K562 (cell line): ENCODE data around the gene SLC12A9. TPM values are rescaled to one million over a fixed set of nuclear protein-coding genes. Genes with fewer than 3 reads are reported as not detected.

ENCODE experiments used
- BMI1 ChIP-seq: fragments of 150-350 bp; IDR thresholded peaks from 2 replicates; pipeline ENCODE4 v1.6.1; 2014; ENCODE audit warnings: low read length
- CCNT2 ChIP-seq: IDR thresholded peaks from 2 replicates; pipeline ENCODE4 v1.6.1; 2011; ENCODE audit warnings: borderline replicate concordance, low read depth, mild to moderate bottlenecking, moderate library complexity, mixed read lengths, low read length; ENCODE audit not compliant: insufficient read length; ENCODE audit errors: extremely low read depth
- CHCHD3 ChIP-seq: fragments of 250-450 bp; sonication (Bioruptor Pico); IDR thresholded peaks from 2 replicates; pipeline ENCODE4 v2.1.2; 2022; ENCODE audit warnings: mild to moderate bottlenecking
- ETV1 ChIP-seq: fragments of 450-650 bp; conservative IDR thresholded peaks from 2 replicates; pipeline ENCODE4 v1.6.1; 2016; ENCODE audit warnings: missing genetic modification characterization, control low read depth, low read depth, missing compliant biosample characterization
- FOSL1 ChIP-seq: fragments of 200-800 bp; sonication (Bioruptor generic); conservative IDR thresholded peaks from 2 replicates; pipeline ENCODE4 v1.6.1; 2016; ENCODE audit warnings: missing genetic modification characterization, missing compliant biosample characterization
- JUN ChIP-seq, 2 experiments: sonication (generic) in 1 of 2; formaldehyde crosslinking in 1 of 2; IDR thresholded peaks; 2 replicates each; pipeline versions ENCODE4 v1.6.1 to v1.8.0; 2012 to 2022; ENCODE audit warnings: borderline replicate concordance in 2 of 2, mild to moderate bottlenecking in 2 of 2, improper control_type of control experiment in 1 of 2, low read depth in 1 of 2, low read length in 1 of 2, missing genetic modification reagents in 1 of 2
- MCM2 ChIP-seq: fragments of 450-650 bp; IDR thresholded peaks from 2 replicates; pipeline ENCODE4 v1.6.1; 2017; ENCODE audit warnings: low read depth, mild to moderate bottlenecking
- POLR2A ChIP-seq: fragments of 450-650 bp; conservative IDR thresholded peaks from 2 replicates; pipeline ENCODE4 v1.6.1; 2016
- RBM25 ChIP-seq: fragments of 200-400 bp; formaldehyde crosslinking; IDR thresholded peaks from 2 replicates; pipeline ENCODE4 v1.6.1; 2018; ENCODE audit warnings: low read length, low read depth, moderate library complexity; ENCODE audit not compliant: severe bottlenecking
- RFX7 ChIP-seq: fragments of 250-450 bp; sonication (Bioruptor Pico); IDR thresholded peaks from 2 replicates; pipeline ENCODE4 v1.5.1; 2021; ENCODE audit warnings: mild to moderate bottlenecking
- SAP30 ChIP-seq: fragments of 200-600 bp; sonication (generic); IDR thresholded peaks from 2 replicates; pipeline ENCODE4 v1.6.1; 2012; ENCODE audit warnings: borderline replicate concordance, low read depth, mild to moderate bottlenecking, moderate library complexity, low read length, control low read depth, inconsistent platforms; ENCODE audit not compliant: insufficient read depth, poor library complexity, severe bottlenecking
- TSC22D4 ChIP-seq: fragments of 450-650 bp; IDR thresholded peaks from 2 replicates; pipeline ENCODE4 v1.6.1; 2016; ENCODE audit warnings: missing genetic modification characterization, missing biosample characterization, control low read depth
- ZFP30 ChIP-seq: fragments of 250-450 bp; sonication (Bioruptor Pico); IDR thresholded peaks from 2 replicates; pipeline ENCODE4 v1.8.0; 2022; ENCODE audit warnings: moderate library complexity, mild to moderate bottlenecking, inconsistent platforms, borderline replicate concordance
- ZNF436 ChIP-seq: fragments of 250-450, 450-650 bp; sonication (Bioruptor Pico); formaldehyde crosslinking; IDR thresholded peaks from 2 replicates; pipeline ENCODE4 v1.7.0; 2020; ENCODE audit warnings: mild to moderate bottlenecking
- ZNF699 ChIP-seq: fragments of 250-450 bp; sonication (Bioruptor Pico); IDR thresholded peaks from 2 replicates; pipeline ENCODE4 v1.8.0; 2021; ENCODE audit warnings: mild to moderate bottlenecking, moderate library complexity; ENCODE audit not compliant: insufficient replicate concordance
- polyA plus RNA-seq, 8 experiments: library from polyadenylated mRNA; depleted of rRNA in 4 of 8; stranded (reverse) in 5 of 8; unstranded in 3 of 8; fragments of >200 nt; fragmentation: Nextera tagmentation in 2 of 8; fragmentation: Illumina TruSeq in 1 of 8; extraction: Ambion mirVana in 2 of 8; extraction: Trizol in 1 of 8; gene quantifications; 2 replicates each; pipeline versions ENCODE4 v1.2.1 to v1.2.3, GENCODE V29; 2011 to 2014; ENCODE audit warnings: inconsistent platforms in 1 of 8, missing spikeins in 1 of 8
- total RNA-seq, 7 experiments: library from RNA; depleted of rRNA in 6 of 7; stranded (reverse); fragments of >200 nt in 6 of 7; fragmentation: Illumina TruSeq in 2 of 7; extraction: Trizol in 2 of 7; gene quantifications; 2 replicates each; pipeline versions ENCODE4 v1.2.1 to v1.2.3, GENCODE V29; 2011 to 2021; ENCODE audit warnings: low replicate concordance in 1 of 7
- TF ChIP-seq, protein P1 (sequence below), 2 experiments: fragments of 450-650 bp in 1 of 2; sonication (generic) in 1 of 2; formaldehyde crosslinking in 1 of 2; IDR thresholded peaks; 2 replicates each; pipeline versions ENCODE4 v1.7.1 to v1.9.0; 2016 to 2022; ENCODE audit warnings: inconsistent platforms in 1 of 2, mild to moderate bottlenecking in 1 of 2, missing genetic modification reagents in 1 of 2
- TF ChIP-seq, protein P2 (sequence below): fragments of 250-450 bp; sonication (Bioruptor Pico); IDR thresholded peaks from 2 replicates; pipeline ENCODE4 v1.8.0; 2021; ENCODE audit warnings: borderline replicate concordance, mild to moderate bottlenecking, moderate library complexity; ENCODE audit not compliant: poor library complexity, severe bottlenecking

SLC12A9 gene
- total and polyA plus RNA-seq, 9 of the 15 experiments (the other 6 are each of a cell fraction or from before 2014, with no cell fraction given) = 0.06 to 20.2 (median 10.7) TPM

DNA sequence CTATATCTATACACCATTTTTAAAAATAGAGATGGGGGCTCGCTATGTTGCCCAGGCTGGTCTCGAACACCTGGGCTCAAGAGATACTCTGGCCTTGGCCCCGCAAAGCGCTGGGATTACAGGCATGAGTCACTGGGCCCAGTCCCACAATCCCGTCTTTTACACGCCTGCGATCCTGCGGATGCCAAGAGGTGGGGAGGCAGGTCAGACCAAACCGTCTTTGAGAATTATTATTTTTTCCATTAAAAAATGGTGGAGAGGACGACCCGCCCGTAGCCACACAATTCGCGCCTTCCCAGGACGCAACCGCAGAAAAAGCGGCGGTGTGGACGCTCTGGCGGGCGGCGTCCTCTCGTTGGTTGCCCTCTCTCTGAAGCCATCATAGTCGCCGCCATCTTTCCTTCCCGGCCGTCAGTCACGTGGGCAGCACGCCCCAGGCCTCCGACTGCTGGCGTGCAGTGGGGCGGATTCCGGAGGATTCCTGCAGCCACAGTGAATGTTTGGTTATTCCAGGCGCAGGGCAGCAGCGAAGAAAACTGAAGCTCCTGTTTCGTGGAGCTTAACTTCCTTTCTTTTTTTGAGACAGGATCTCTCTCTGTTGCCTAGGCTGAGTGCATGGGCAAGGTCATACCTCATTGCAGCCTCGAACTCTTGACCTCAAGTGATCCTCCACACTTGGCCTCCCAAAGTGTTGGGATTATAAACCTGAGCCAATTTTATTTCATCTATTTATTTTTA lies 15.2 kb upstream of the SLC12A9 start (continued):
- TF ChIP-seq, protein P1, sequence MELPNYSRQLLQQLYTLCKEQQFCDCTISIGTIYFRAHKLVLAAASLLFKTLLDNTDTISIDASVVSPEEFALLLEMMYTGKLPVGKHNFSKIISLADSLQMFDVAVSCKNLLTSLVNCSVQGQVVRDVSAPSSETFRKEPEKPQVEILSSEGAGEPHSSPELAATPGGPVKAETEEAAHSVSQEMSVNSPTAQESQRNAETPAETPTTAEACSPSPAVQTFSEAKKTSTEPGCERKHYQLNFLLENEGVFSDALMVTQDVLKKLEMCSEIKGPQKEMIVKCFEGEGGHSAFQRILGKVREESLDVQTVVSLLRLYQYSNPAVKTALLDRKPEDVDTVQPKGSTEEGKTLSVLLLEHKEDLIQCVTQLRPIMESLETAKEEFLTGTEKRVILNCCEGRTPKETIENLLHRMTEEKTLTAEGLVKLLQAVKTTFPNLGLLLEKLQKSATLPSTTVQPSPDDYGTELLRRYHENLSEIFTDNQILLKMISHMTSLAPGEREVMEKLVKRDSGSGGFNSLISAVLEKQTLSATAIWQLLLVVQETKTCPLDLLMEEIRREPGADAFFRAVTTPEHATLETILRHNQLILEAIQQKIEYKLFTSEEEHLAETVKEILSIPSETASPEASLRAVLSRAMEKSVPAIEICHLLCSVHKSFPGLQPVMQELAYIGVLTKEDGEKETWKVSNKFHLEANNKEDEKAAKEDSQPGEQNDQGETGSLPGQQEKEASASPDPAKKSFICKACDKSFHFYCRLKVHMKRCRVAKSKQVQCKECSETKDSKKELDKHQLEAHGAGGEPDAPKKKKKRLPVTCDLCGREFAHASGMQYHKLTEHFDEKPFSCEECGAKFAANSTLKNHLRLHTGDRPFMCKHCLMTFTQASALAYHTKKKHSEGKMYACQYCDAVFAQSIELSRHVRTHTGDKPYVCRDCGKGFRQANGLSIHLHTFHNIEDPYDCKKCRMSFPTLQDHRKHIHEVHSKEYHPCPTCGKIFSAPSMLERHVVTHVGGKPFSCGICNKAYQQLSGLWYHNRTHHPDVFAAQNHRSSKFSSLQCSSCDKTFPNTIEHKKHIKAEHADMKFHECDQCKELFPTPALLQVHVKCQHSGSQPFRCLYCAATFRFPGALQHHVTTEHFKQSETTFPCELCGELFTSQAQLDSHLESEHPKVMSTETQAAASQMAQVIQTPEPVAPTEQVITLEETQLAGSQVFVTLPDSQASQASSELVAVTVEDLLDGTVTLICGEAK (IDR thresholded peaks at IDR 0.05) = peak; percentile 44; the same call in 1 of the 2 replicates
- TF ChIP-seq, protein P1 (CRISPR knock-in tag; IDR thresholded peaks at IDR 0.05) = no peak
- TF ChIP-seq CCNT2 = no peak
- no peak for TF ChIP-seq MCM2
- TF ChIP-seq TSC22D4 (tag) = no peak
- peak; percentile 79 for TF ChIP-seq POLR2A
- TF ChIP-seq BMI1 = no peak
- no peak for TF ChIP-seq CHCHD3
- TF ChIP-seq SAP30 = no peak
- TF ChIP-seq ZFP30 (CRISPR knock-in tag) = no peak
- TF ChIP-seq, protein P2, sequence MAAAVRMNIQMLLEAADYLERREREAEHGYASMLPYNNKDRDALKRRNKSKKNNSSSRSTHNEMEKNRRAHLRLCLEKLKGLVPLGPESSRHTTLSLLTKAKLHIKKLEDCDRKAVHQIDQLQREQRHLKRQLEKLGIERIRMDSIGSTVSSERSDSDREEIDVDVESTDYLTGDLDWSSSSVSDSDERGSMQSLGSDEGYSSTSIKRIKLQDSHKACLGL (CRISPR knock-in tag) = no peak
- peak; percentile 91 for TF ChIP-seq FOSL1 (tag)
- TF ChIP-seq RBM25 = no peak
- 0 out of 2 replicates have a peak, but pooled peaks have one; percentile 14 for TF ChIP-seq JUN (IDR thresholded peaks at IDR 0.05; ENCODE audit: borderline replicate concordance, low read depth, low read length)
- TF ChIP-seq JUN (CRISPR knock-in tag; IDR thresholded peaks at IDR 0.05; ENCODE audit: borderline replicate concordance) = no peak
- no peak for TF ChIP-seq RFX7 (CRISPR knock-in tag)
- no peak; the same call in 1 of the 2 replicates for TF ChIP-seq ETV1 (tag)
- no peak for TF ChIP-seq ZNF699 (CRISPR knock-in tag)
- no peak for TF ChIP-seq ZNF436 (CRISPR knock-in tag)
